Mammary epithelial cell (primary cell): ENCODE data around the gene TMEM132C.

Experiments
- CTCF ChIP-seq, 2 donors: IDR thresholded peaks in 1 of 2; conservative IDR thresholded peaks in 1 of 2; 2 replicates each; pipeline ENCODE4 v1.5.1; 2011 to 2012; ENCODE audit warnings: inconsistent platforms in 2 of 2, low read length in 2 of 2, mild to moderate bottlenecking in 2 of 2, control low read depth in 1 of 2, low read depth in 1 of 2; ENCODE audit not compliant: insufficient read depth in 1 of 2; ENCODE audit errors: extremely low read depth in 1 of 2
- EZH2 ChIP-seq: IDR thresholded peaks from 2 replicates; pipeline ENCODE4 v1.6.1; 2012; ENCODE audit warnings: low read length, inconsistent platforms, borderline replicate concordance

- no peak for TF ChIP-seq CTCF (conservative IDR thresholded peaks at IDR 0.05 in 1 of 2, IDR thresholded peaks at IDR 0.05 in 1 of 2; ENCODE audit: extremely low read depth in 1 of 2, insufficient read depth in 1 of 2, low read depth in 1 of 2, low read length in 2 of 2)
- TF ChIP-seq EZH2, result no peak
Observed at GRCh38 chr12:128471491-128471890, 204.5 kb downstream of the TMEM132C start.
